Stomach (tissue), 9 donors: Measurements from ENCODE around the gene KLHL29. TPM values are rescaled to one million over a fixed set of nuclear protein-coding genes. Genes with fewer than 3 reads are reported as not detected.

Source experiments
- DNase-seq, 2 donors: peaks; one replicate each; pipeline versions ENCODE4 v3.0.0 to v3.0.0-alpha.2; 2013 to 2019
- H3K27ac ChIP-seq, 5 donors: fragments of 200-600 bp in 4 of 5; sonication (generic) in 4 of 5; one replicate each; pipeline ENCODE4 v1.5.1; 2013 to 2019; ENCODE audit warnings: mild to moderate bottlenecking in 1 of 5, moderate library complexity in 1 of 5
- H3K27me3 ChIP-seq, 3 donors: fragments of 200-600 bp; sonication (generic); one replicate each; pipeline ENCODE4 v1.5.1; 2017 to 2019; ENCODE audit warnings: mixed run types in 1 of 3
- H3K36me3 ChIP-seq, 4 donors: fragments of 200-600 bp; sonication (generic); 1 replicate in 3 of 4; 2 replicates in 1 of 4; pipeline ENCODE4 v1.5.1; 2016 to 2019
- H3K4me1 ChIP-seq, 4 donors: fragments of 200-600 bp; sonication (generic); one replicate each; pipeline ENCODE4 v1.5.1; 2016 to 2019
- H3K4me3 ChIP-seq, 4 donors: fragments of 200-600 bp; sonication (generic) in 3 of 4; one replicate each; pipeline ENCODE4 v1.5.1; 2016 to 2019; ENCODE audit warnings: mild to moderate bottlenecking in 1 of 4
- H3K9me3 ChIP-seq, 4 donors: fragments of 200-600 bp; sonication (generic); one replicate each; pipeline ENCODE4 v1.5.1; 2016 to 2019
- CTCF ChIP-seq, 7 experiments: fragments of 450-650 bp in 4 of 7; fragments of 200-600 bp in 3 of 7; sonication (generic) in 3 of 7; IDR thresholded peaks; one replicate each; pipeline ENCODE4 v1.5.1; 2016 to 2019; ENCODE audit warnings: antibody characterized with exemption in 7 of 7, control low read depth in 2 of 7, mild to moderate bottlenecking in 1 of 7
- EP300 ChIP-seq: sonication (generic); formaldehyde crosslinking; IDR thresholded peaks from one replicate; pipeline ENCODE4 v1.6.1; 2017; ENCODE audit warnings: antibody characterized with exemption
- POLR2A ChIP-seq, 4 donors: fragments of 450-650 bp; IDR thresholded peaks; one replicate each; pipeline ENCODE4 v1.6.1; 2016; ENCODE audit warnings: antibody characterized with exemption in 4 of 4, control low read depth in 2 of 4, mild to moderate bottlenecking in 1 of 4, moderate library complexity in 1 of 4
- POLR2AphosphoS5 ChIP-seq, 3 donors: sonication (generic); formaldehyde crosslinking; IDR thresholded peaks; one replicate each; pipeline ENCODE4 v1.6.1; 2016; ENCODE audit warnings: antibody characterized with exemption in 3 of 3
- WGBS, 5 donors: extraction: QIAGEN DNeasy Blood & Tissue Kit in 3 of 5; methylation state at CpG; one replicate each; pipeline versions ENCODE4 v1.1.5 to v1.1.7; 2013 to 2018; 5-methylcytosine and 5-hydroxymethylcytosine counted together
- intact Hi-C: fragments of 100-400 bp; cut with DNase I; formaldehyde crosslinking; loops from one replicate; pipeline ENCODE4 v1.15.1; 2023; ENCODE audit warnings: low total_unique reads
- polyA plus RNA-seq, 3 donors: library from polyadenylated mRNA; stranded (reverse); fragments of 200-250 nt; gene quantifications; one replicate each; pipeline ENCODE4 v1.2.3, GENCODE V29; 2013
- total RNA-seq, 5 donors: library from RNA; depleted of rRNA; stranded (reverse); fragments of >200 nt; gene quantifications; one replicate each; pipeline versions ENCODE4 v1.1.0 to v1.2.3, GENCODE V29; 2014 to 2016
- donor health status: healthy with polysubstance abuse.
- donor health status: Bipolar disorder and iron deficiency.
- donor health status: healthy.

KLHL29 gene
- total and polyA plus RNA-seq, 8 donors: under 0.01 to 6.6 (median 1.3) TPM

GRCh38 chr2:23639406-23639982 is 254.5 kb downstream of the KLHL29 start:
- intact Hi-C loops: no loop called here
- no peak for DNase-seq
- Histone ChIP-seq H3K27me3 (no peaks in the 10 kb centered on the region), H3K9me3 (peaks cover 0 to 9% (median 4%) of the 10 kb centered on the region in 4 donors), H3K27ac (no peak overlapping the region), H3K4me3 (no peak overlapping the region), H3K36me3 (peaks cover 0 to 41% (median 22%) of the 10 kb centered on the region in 4 donors), H3K4me1 (peaks cover 0 to 14% (median 8%) of the 10 kb centered on the region in 4 donors)
- TF ChIP-seq CTCF (IDR thresholded peaks at IDR 0.05) (no peak), EP300 (no peak), POLR2A (IDR thresholded peaks at IDR 0.05) (no peak), POLR2AphosphoS5 (IDR thresholded peaks at IDR 0.05) (no peak)
- WGBS, 5 donors: 72 to 86% (median 81%) methylated on average over 5 to 6 of the region's 6 CpGs

GRCh38 chr2:23640711-23641110 is 255.7 kb downstream of the KLHL29 start:
- TF ChIP-seq EP300 (no peak), POLR2AphosphoS5 (IDR thresholded peaks at IDR 0.05) (no peak), POLR2A (IDR thresholded peaks at IDR 0.05) (no peak)
- Histone ChIP-seq H3K4me1 (peaks cover 0 to 14% (median 8%) of the 10 kb centered on the region in 4 donors), H3K9me3 (peaks cover 0 to 9% (median 4%) of the 10 kb centered on the region in 4 donors), H3K27ac (no peak overlapping the region), H3K4me3 (no peak overlapping the region), H3K27me3 (no peaks in the 10 kb centered on the region), H3K36me3 (peaks cover 0 to 41% (median 23%) of the 10 kb centered on the region in 4 donors)
- intact Hi-C loops: no loop called here
- WGBS, 5 donors: 93 to 98% (median 96%) methylated on average over 9 of the region's 9 CpGs
- DNase-seq: no peak

GRCh38 chr2:23642516-23642915 is 257.5 kb downstream of the KLHL29 start:
- Histone ChIP-seq H3K4me1 (peaks cover 0 to 3% (median 1%) of the 10 kb centered on the region in 4 donors), H3K4me3 (no peak overlapping the region), H3K9me3 (peaks cover 0 to 9% (median 4%) of the 10 kb centered on the region in 4 donors), H3K27me3 (no peaks in the 10 kb centered on the region), H3K27ac (no peak overlapping the region), H3K36me3 (peaks cover 0 to 46% (median 24%) of the 10 kb centered on the region in 4 donors)
- intact Hi-C loops: no loop called here
- 96 to 98% (median 96%) methylated on average over 14 to 24 of the region's 24 CpGs for whole genome bisulfite sequencing, 5 donors
- DNase-seq: no peak
- TF ChIP-seq CTCF (IDR thresholded peaks at IDR 0.05) (no peak), EP300 (no peak), POLR2AphosphoS5 (IDR thresholded peaks at IDR 0.05) (no peak), POLR2A (IDR thresholded peaks at IDR 0.05) (no peak)

GRCh38 chr2:23645230-23645808 is 260.3 kb downstream of the KLHL29 start:
- no peak for TF ChIP-seq POLR2AphosphoS5 (IDR thresholded peaks at IDR 0.05)
- no peak for TF ChIP-seq POLR2A (IDR thresholded peaks at IDR 0.05)
- no peak for TF ChIP-seq CTCF (IDR thresholded peaks at IDR 0.05)
- no peak for TF ChIP-seq EP300
- H3K9me3 ChIP-seq: peaks cover 0 to 9% (median 4%) of the 10 kb centered on the region in 4 donors
- intact Hi-C loops: no loop called here
- H3K36me3 ChIP-seq: peaks cover 0 to 42% (median 23%) of the 10 kb centered on the region in 4 donors
- DNase-seq: no peak
- no peaks in the 10 kb centered on the region for H3K4me1 ChIP-seq
- H3K27ac ChIP-seq: no peak overlapping the region
- H3K27me3 ChIP-seq: no peaks in the 10 kb centered on the region
- whole genome bisulfite sequencing, 5 donors: 69 to 73% (median 70%) methylated on average over 10 of the region's 10 CpGs
- no peak overlapping the region for H3K4me3 ChIP-seq

GRCh38 chr2:23647563-23647962 is 262.6 kb downstream of the KLHL29 start:
- intact Hi-C loops: no loop called here
- Histone ChIP-seq H3K27ac (no peak overlapping the region), H3K4me1 (no peaks in the 10 kb centered on the region), H3K36me3 (peaks cover 0 to 35% (median 12%) of the 10 kb centered on the region in 4 donors), H3K4me3 (no peak overlapping the region), H3K9me3 (peaks cover 0 to 15% (median 3%) of the 10 kb centered on the region in 4 donors), H3K27me3 (no peaks in the 10 kb centered on the region)
- WGBS, 5 donors: 82 to 88% (median 85%) methylated on average over 13 of the region's 13 CpGs
- no peak for TF ChIP-seq CTCF (IDR thresholded peaks at IDR 0.05)
- no peak for DNase-seq
